ENCODE results near the gene SAFB2. TPM values are rescaled to one million over a fixed set of nuclear protein-coding genes. Genes with fewer than 3 reads are reported as not detected.

The SAFB2 gene
- total and polyA plus RNA-seq, 9 of the 15 experiments (the other 6 are each of a cell fraction or from before 2014, with no cell fraction given): 4.5 to 103 (median 47.3) TPM

- no TSS peak for BruUV-seq (replicated peaks)
- no peak overlapping the region for H3K4me3 ChIP-seq
- FAIRE-seq (no peak), DNase-seq (ENCODE audit: extremely low read depth in 1 of 4, low spot score in 3 of 4) (no peak), ATAC-seq (no peak)
- H2AFZ ChIP-seq (ENCODE audit: low read depth, low read length): no peak overlapping the region
- H3K9ac ChIP-seq (ENCODE audit: insufficient read depth in 1 of 2, low read depth in 2 of 2, low read length in 2 of 2): no peak overlapping the region
- H3K4me1 ChIP-seq (replicated peaks in 1 of 2; ENCODE audit: control insufficient read depth in 2 of 2, insufficient read depth in 2 of 2, low read length in 2 of 2): no peaks in the 10 kb centered on the region
- H3K36me3 ChIP-seq (ENCODE audit: control insufficient read depth, insufficient read depth, low read length): peaks cover 85% of the 10 kb centered on the region
- in situ Hi-C loops (cut with MboI): no loop called here
- POLR2A ChIA-PET: interaction anchor here (1.2 to 1.5 kb wide), 2 partner anchors 14 to 22 kb away, joined by 3 to 6 read pairs; no protein-coding TSS in a partner anchor
- CTCF ChIA-PET (ENCODE audit: low intra/inter-chr PET ratio): no interaction called here
- peaks cover 8% of the 10 kb centered on the region for H3K9me1 ChIP-seq (ENCODE audit: control insufficient read depth, insufficient read depth, low read length)
- peaks cover 35% of the 10 kb centered on the region for H4K20me1 ChIP-seq (replicated peaks; ENCODE audit: control insufficient read depth, insufficient read depth, low read length)
- intact Hi-C loops (cut with micrococcal nuclease): no loop called here
- H3K9me3 ChIP-seq (replicated peaks; ENCODE audit: control insufficient read depth, insufficient read depth, low read depth, low read length): no peaks in the 10 kb centered on the region
- H3K27me3 ChIP-seq (ENCODE audit: control insufficient read depth in 2 of 2, insufficient read depth in 2 of 2, low read length in 2 of 2): no peaks in the 10 kb centered on the region
- peaks cover 94% of the 10 kb centered on the region for H3K79me2 ChIP-seq (ENCODE audit: control insufficient read depth, insufficient read depth, low read length)
- no peak for TF ChIP-seq PREB (CRISPR knock-in tag; IDR thresholded peaks at IDR 0.05)
- no peak for TF ChIP-seq TBL1XR1 (IDR thresholded peaks at IDR 0.05; ENCODE audit: low read length in 2 of 2)
- no peak overlapping the region for H3K27ac ChIP-seq (ENCODE audit: extremely low read depth, low read depth, low read length)
- WGBS (ENCODE audit: insufficient coverage, low coverage, missing lambda C conversion rate): 93% methylated on average over 4 of the region's 4 CpGs
- no peak overlapping the region for H3K4me2 ChIP-seq (ENCODE audit: insufficient read depth, low read length)
Measured at GRCh38 chr19:5641171-5641570, 18.6 kb upstream of the SAFB2 start.

GRCh38 chr19:5637971-5638370, 15.4 kb upstream of the SAFB2 start:
- ChIA-PET POLR2A (interaction anchor here (1.6 kb wide), 2 partner anchors 10 to 15 kb away, joined by 4 read pairs; partner anchors contain the start of genes SAFB and SAFB2), CTCF (ENCODE audit: low intra/inter-chr PET ratio) (no interaction called here)
- no TSS peak for BruUV-seq (replicated peaks)
- FAIRE-seq (no peak), ATAC-seq (no peak), DNase-seq (ENCODE audit: extremely low read depth in 1 of 4, low spot score in 3 of 4) (no peak)
- H3K27me3 ChIP-seq (ENCODE audit: control insufficient read depth in 2 of 2, insufficient read depth in 2 of 2, low read length in 2 of 2): no peaks in the 10 kb centered on the region
- H3K36me3 ChIP-seq (ENCODE audit: control insufficient read depth, insufficient read depth, low read length): peaks cover 81% of the 10 kb centered on the region
- peaks cover 37% of the 10 kb centered on the region for H4K20me1 ChIP-seq (replicated peaks; ENCODE audit: control insufficient read depth, insufficient read depth, low read length)
- in situ Hi-C loops (cut with MboI) (no loop called here), intact Hi-C loops (cut with micrococcal nuclease) (no loop called here)
- no peak overlapping the region for H3K4me3 ChIP-seq
- H3K9ac ChIP-seq (ENCODE audit: insufficient read depth in 1 of 2, low read depth in 2 of 2, low read length in 2 of 2): no peak overlapping the region
- no peaks in the 10 kb centered on the region for H3K9me3 ChIP-seq (replicated peaks; ENCODE audit: control insufficient read depth, insufficient read depth, low read depth, low read length)
- H3K4me1 ChIP-seq (replicated peaks in 1 of 2; ENCODE audit: control insufficient read depth in 2 of 2, insufficient read depth in 2 of 2, low read length in 2 of 2): no peaks in the 10 kb centered on the region
- 87% methylated on average over 1 of the region's 1 CpG for WGBS (ENCODE audit: insufficient coverage, low coverage, missing lambda C conversion rate)
- H3K4me2 ChIP-seq (ENCODE audit: insufficient read depth, low read length): no peak overlapping the region
- peaks cover 95% of the 10 kb centered on the region for H3K79me2 ChIP-seq (ENCODE audit: control insufficient read depth, insufficient read depth, low read length)
- H3K9me1 ChIP-seq (ENCODE audit: control insufficient read depth, insufficient read depth, low read length): peaks cover 8% of the 10 kb centered on the region
- no peak overlapping the region for H3K27ac ChIP-seq (ENCODE audit: extremely low read depth, low read depth, low read length)
- no peak overlapping the region for H2AFZ ChIP-seq (ENCODE audit: low read depth, low read length)
- TF ChIP-seq PPARD (CRISPR knock-in tag; IDR thresholded peaks at IDR 0.05) (no peak), RERE (CRISPR knock-in tag; IDR thresholded peaks at IDR 0.05; ENCODE audit: borderline replicate concordance) (no peak), PATZ1 (CRISPR knock-in tag; IDR thresholded peaks at IDR 0.05; ENCODE audit: borderline replicate concordance) (no peak), ILF3 (IDR thresholded peaks at IDR 0.05; ENCODE audit: borderline replicate concordance) (no peak)

Measured in K562 (cell line).